RWPE1 (cell line): Measurements from ENCODE around the gene E2F7.

Experiments
- CTCF ChIA-PET: fragments of 350-600 bp; sonication (Branson Sonifier 250); formaldehyde crosslinking; extraction: SDS; loops from one replicate; lab custom pipeline; 2021; lab: Yijun Ruan, JAX
- POLR2A ChIA-PET: fragments of 400-600 bp; formaldehyde crosslinking; extraction: SDS; loops from one replicate; lab custom pipeline; 2020; ENCODE audit warnings: antibody characterized with exemption; ENCODE audit not compliant: low non-redundant PET; lab: Yijun Ruan, JAX
- DNase-seq: peaks from one replicate; pipeline ENCODE4 v3.0.0; 2012; ENCODE audit warnings: low spot score
- H3K27ac ChIP-seq: fragments of 450-650 bp; 2 replicates; pipeline ENCODE4 v1.5.1; 2017
- CTCF ChIP-seq: fragments of 450-650 bp; conservative IDR thresholded peaks from 2 replicates; pipeline ENCODE4 v1.5.1; 2017; ENCODE audit warnings: low read depth, mild to moderate bottlenecking

Gene E2F7

GRCh38 chr12:77060136-77060882 is 5.1 kb downstream of the E2F7 start:
- CTCF ChIA-PET: interaction anchor here (0.6 kb wide), 1 partner anchor 439 kb away, joined by 3 read pairs; no protein-coding TSS in a partner anchor

DNA sequence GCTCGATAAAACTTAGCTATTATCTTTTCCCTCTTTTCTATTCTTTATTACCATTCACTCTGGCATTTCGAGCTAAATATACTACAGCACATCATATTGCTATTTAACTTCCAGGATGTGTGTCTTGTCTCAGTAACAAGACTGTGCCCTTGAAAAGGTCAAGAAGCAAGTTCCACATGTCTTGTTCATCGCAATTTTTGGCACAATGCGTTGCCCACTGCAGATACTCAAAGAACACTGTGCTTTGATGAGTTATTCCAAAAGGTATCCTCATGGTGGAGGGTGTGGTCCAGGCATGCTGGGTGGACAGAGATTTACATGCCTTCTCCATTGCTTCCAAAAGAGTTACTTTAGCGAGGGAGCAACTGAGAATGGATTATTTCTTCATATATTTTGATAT is 6.6 kb downstream of the E2F7 start:
- POLR2A ChIA-PET: no interaction called here
- CTCF ChIA-PET: interaction anchor here (1.1 kb wide), 1 partner anchor 9 kb away, joined by 3 read pairs; no protein-coding TSS in a partner anchor
- H3K27ac ChIP-seq: no peak overlapping the region
- no peak for TF ChIP-seq CTCF
- no peak for DNase-seq

More at GRCh38 chr12:77060136-77060882, 5.1 kb downstream of the E2F7 start:
- DNase-seq: no peak
- POLR2A ChIA-PET: no interaction called here
- H3K27ac ChIP-seq: peak overlapping the region; percentile 69; the same call in 1 of the 2 replicates
- no peak for TF ChIP-seq CTCF

- TF ChIP-seq CTCF: no peak
- no peak overlapping the region for H3K27ac ChIP-seq
- ChIA-PET POLR2A (no interaction called here), CTCF (interaction anchor here (0.7 kb wide), 1 partner anchor 98 kb away, joined by 3 read pairs; no protein-coding TSS in a partner anchor)
- no peak for DNase-seq
These were observed 10.5 kb downstream of the E2F7 start for GRCh38 chr12:77054851-77055250.

DNA sequence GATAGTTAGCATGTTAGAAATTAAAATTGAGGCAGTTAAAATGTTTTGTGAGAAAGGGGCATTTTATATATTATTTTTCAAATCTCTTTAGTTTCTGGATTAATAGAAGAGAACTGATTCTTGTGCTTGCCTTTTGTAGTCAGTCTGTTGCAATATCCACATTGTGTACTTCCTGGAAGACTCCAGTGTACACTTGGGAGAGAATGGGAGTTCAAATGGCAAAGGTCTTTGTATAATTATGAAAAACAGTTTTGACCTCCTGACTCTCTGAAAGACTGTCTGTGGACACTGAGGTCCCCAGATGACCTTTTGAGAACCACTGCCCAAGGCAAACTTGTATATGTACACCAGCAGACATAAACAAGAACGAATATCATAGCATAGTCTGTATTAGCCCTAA is 12.1 kb downstream of the E2F7 start:
- ChIA-PET CTCF (no interaction called here), POLR2A (no interaction called here)
- no peak for DNase-seq
- TF ChIP-seq CTCF: no peak
- no peak overlapping the region for H3K27ac ChIP-seq

DNA sequence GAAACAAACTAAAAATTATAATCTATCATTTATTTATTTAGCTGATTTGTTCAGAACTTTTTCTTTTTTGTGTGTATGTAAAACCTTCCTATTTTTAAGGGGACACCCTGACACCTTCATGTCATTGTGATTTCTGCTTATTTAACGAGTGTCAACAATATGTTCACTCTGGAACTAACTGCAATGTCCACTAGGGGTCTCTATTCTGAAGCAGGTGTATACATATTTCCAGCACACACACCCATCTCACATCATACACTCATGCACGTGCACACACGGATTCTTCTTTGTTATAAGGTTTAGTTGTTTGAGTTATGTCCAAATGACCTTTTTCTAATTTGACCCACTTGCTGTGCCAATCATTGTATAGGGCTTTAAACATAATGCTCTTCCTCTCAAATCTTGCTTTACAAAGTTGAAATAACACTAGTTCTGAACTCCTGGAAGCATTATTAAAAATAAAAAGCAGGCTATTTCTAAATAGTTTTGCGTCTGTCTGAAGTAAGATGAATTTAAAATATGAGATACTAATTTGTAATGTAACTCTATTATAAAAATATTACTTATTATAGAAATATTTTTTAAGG is 15.5 kb downstream of the E2F7 start:
- ChIA-PET POLR2A (no interaction called here), CTCF (interaction anchor here (0.7 kb wide), 2 partner anchors 9 to 635 kb away, joined by 3 read pairs; no protein-coding TSS in a partner anchor)
- peak; percentile 65 for DNase-seq
- peak; percentile 83 for TF ChIP-seq CTCF
- no peak overlapping the region for H3K27ac ChIP-seq

DNA sequence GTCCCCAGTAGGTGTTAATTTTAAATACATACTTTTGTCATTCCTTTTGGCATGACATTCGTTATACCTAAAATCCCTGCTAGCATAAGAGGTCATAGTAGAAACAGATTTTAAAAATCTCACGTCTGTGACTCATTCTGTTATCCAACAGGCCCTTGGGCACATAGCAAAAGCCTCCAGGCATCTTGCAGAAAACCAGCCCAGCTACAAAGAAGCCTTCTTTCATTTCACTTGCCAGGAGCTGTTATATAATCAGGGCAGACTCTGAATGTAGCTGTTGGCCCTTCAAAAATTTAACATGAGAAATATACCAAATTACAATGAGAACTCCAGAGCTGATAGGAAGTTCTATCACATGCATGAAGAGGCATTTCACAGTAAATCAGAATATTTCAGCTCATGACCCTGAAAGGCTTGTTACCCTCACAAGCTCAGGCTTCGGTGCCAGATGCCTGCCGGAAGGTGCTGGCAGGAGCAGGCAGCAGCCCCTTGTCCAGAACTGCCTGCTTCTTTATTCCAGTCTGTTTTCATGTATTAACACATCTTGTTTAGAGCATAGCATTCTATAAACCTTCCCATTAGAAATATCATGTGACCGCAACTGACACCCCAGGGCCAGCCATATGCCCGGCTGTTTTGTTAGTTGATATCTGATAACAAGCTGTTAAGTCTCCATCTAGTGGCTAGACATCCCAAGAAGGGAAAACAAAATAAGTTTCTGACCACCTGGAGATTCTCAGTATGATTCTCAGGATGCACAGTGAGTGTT is 17.8 kb downstream of the E2F7 start:
- TF ChIP-seq CTCF: no peak
- POLR2A ChIA-PET: no interaction called here
- CTCF ChIA-PET: interaction anchor here (0.6 to 1.2 kb wide), 3 partner anchors 9 to 450 kb away, joined by 3 to 4 read pairs (median 3); no protein-coding TSS in a partner anchor
- H3K27ac ChIP-seq: no peak overlapping the region
- DNase-seq: no peak
